Mesenchymal stem cell (in vitro differentiated cells and primary cell): ENCODE data around the gene SRGAP1.

Source experiments
- DNase-seq: peaks from one replicate; pipeline ENCODE4 v3.0.0-alpha.2; 2013
- H2AFZ ChIP-seq: one replicate; pipeline ENCODE4 v1.6.1; 2013; ENCODE audit warnings: low read depth, mild to moderate bottlenecking, control low read depth, inconsistent platforms, low read length, moderate library complexity
- H2AK5ac ChIP-seq: 2 replicates; pipeline ENCODE4 v1.6.1; 2013; ENCODE audit warnings: low read length, moderate library complexity, mild to moderate bottlenecking, inconsistent platforms; ENCODE audit not compliant: severe bottlenecking
- H2BK120ac ChIP-seq: one replicate; pipeline ENCODE4 v1.6.1; 2013; ENCODE audit warnings: low read depth, mild to moderate bottlenecking, inconsistent platforms, low read length, moderate library complexity
- H2BK12ac ChIP-seq, 2 experiments: one replicate each; pipeline ENCODE4 v1.6.1; 2013; ENCODE audit warnings: inconsistent platforms in 2 of 2, low read length in 2 of 2, mild to moderate bottlenecking in 2 of 2, moderate library complexity in 2 of 2, control low read depth in 1 of 2
- H2BK15ac ChIP-seq: one replicate; pipeline ENCODE4 v1.6.1; 2013; ENCODE audit warnings: mild to moderate bottlenecking, low read depth, inconsistent platforms; ENCODE audit not compliant: poor library complexity, severe bottlenecking
- H2BK5ac ChIP-seq: 2 replicates; pipeline ENCODE4 v1.6.1; 2013; ENCODE audit warnings: low read depth, mild to moderate bottlenecking, low read length, control low read depth, inconsistent platforms; ENCODE audit not compliant: poor library complexity, severe bottlenecking
- H3K14ac ChIP-seq, 2 experiments: one replicate each; pipeline ENCODE4 v1.6.1; 2013; ENCODE audit warnings: inconsistent platforms in 2 of 2, low read length in 2 of 2, control low read depth in 1 of 2, mild to moderate bottlenecking in 1 of 2, moderate library complexity in 1 of 2
- H3K18ac ChIP-seq, 2 experiments: one replicate each; pipeline ENCODE4 v1.6.1; 2013; ENCODE audit warnings: inconsistent platforms in 2 of 2, low read length in 2 of 2, control low read depth in 1 of 2, low read depth in 1 of 2, mild to moderate bottlenecking in 1 of 2
- H3K23ac ChIP-seq, 2 experiments: one replicate each; pipeline ENCODE4 v1.6.1; 2013; ENCODE audit warnings: inconsistent platforms in 2 of 2, low read length in 2 of 2, mild to moderate bottlenecking in 2 of 2, moderate library complexity in 2 of 2, control low read depth in 1 of 2
- H3K27ac ChIP-seq: 2 replicates; pipeline ENCODE4 v1.5.1; 2013; ENCODE audit warnings: mild to moderate bottlenecking, moderate library complexity, low read length, control low read depth, inconsistent platforms; ENCODE audit not compliant: poor library complexity, severe bottlenecking
- H3K27me3 ChIP-seq, 2 experiments: 2 replicates each; pipeline versions ENCODE4 v1.6.1 to v1.7.0; 2013; ENCODE audit warnings: low read length in 2 of 2, mild to moderate bottlenecking in 2 of 2, moderate library complexity in 2 of 2, control low read depth in 1 of 2, inconsistent platforms in 1 of 2; ENCODE audit not compliant: control insufficient read depth in 1 of 2, insufficient read depth in 1 of 2
- H3K36me3 ChIP-seq, 2 experiments: 2 replicates each; pipeline versions ENCODE4 v1.6.1 to v1.7.0; 2013; ENCODE audit warnings: low read length in 2 of 2, control low read depth in 1 of 2, inconsistent platforms in 1 of 2, low read depth in 1 of 2, mild to moderate bottlenecking in 1 of 2; ENCODE audit not compliant: insufficient read depth in 2 of 2, control insufficient read depth in 1 of 2
- H3K4ac ChIP-seq, 2 experiments: one replicate each; pipeline ENCODE4 v1.6.1; 2013; ENCODE audit warnings: inconsistent platforms in 2 of 2, low read length in 2 of 2, mild to moderate bottlenecking in 2 of 2, moderate library complexity in 2 of 2, control low read depth in 1 of 2, low read depth in 1 of 2
- H3K4me1 ChIP-seq: 2 replicates; pipeline ENCODE4 v1.6.1; 2013; ENCODE audit warnings: low read depth, low read length, control low read depth; ENCODE audit not compliant: control insufficient read depth, insufficient read depth
- H3K4me2 ChIP-seq: 2 replicates; pipeline ENCODE4 v1.6.1; 2013; ENCODE audit warnings: low read length, mild to moderate bottlenecking, inconsistent platforms; ENCODE audit not compliant: poor library complexity, severe bottlenecking
- H3K4me3 ChIP-seq, 2 experiments: 2 replicates each; pipeline versions ENCODE4 v1.5.1 to v1.7.0; 2013; ENCODE audit warnings: low read length in 2 of 2, mild to moderate bottlenecking in 2 of 2, control low read depth in 1 of 2, low read depth in 1 of 2; ENCODE audit not compliant: insufficient read depth in 1 of 2
- H3K79me1 ChIP-seq: replicated peaks from 2 replicates; pipeline ENCODE4 v1.6.1; 2013; ENCODE audit warnings: mild to moderate bottlenecking, control low read depth, low read length, inconsistent platforms; ENCODE audit not compliant: poor library complexity, severe bottlenecking
- H3K9ac ChIP-seq: 2 replicates; pipeline ENCODE4 v1.7.0; 2013; ENCODE audit warnings: mild to moderate bottlenecking, low read length, moderate library complexity
- H3K9me3 ChIP-seq: 2 replicates; pipeline ENCODE4 v1.7.0; 2013; ENCODE audit warnings: mild to moderate bottlenecking, low read length; ENCODE audit not compliant: control insufficient read depth
- H4K8ac ChIP-seq: one replicate; pipeline ENCODE4 v1.6.1; 2013; ENCODE audit warnings: inconsistent platforms, mild to moderate bottlenecking, low read length, moderate library complexity
- H4K91ac ChIP-seq: one replicate; pipeline ENCODE4 v1.6.1; 2013; ENCODE audit warnings: mild to moderate bottlenecking, low read length, inconsistent platforms
- WGBS: methylation state at CpG from one replicate; pipeline ENCODE4 v1.1.7; 2013; ENCODE audit warnings: mixed read lengths; 5-methylcytosine and 5-hydroxymethylcytosine counted together

The SRGAP1 gene

GRCh38 chr12:63996556-63996955 is 152.1 kb downstream of the SRGAP1 start:
- H2BK15ac ChIP-seq, result no peak overlapping the region
- H3K9me3 ChIP-seq, result no peaks in the 10 kb centered on the region
- peaks cover 21% of the 10 kb centered on the region for H3K79me1 ChIP-seq
- H2BK120ac ChIP-seq, result no peak overlapping the region
- no peak overlapping the region for H3K18ac ChIP-seq
- H3K14ac ChIP-seq, result no peak overlapping the region
- WGBS, result no CpG with 5 or more reads among the region's 1 CpG
- no peak overlapping the region for H2BK12ac ChIP-seq
- H3K4me3 ChIP-seq, result no peak overlapping the region
- no peak overlapping the region for H3K27ac ChIP-seq
- no peak overlapping the region for H4K91ac ChIP-seq
- no peak overlapping the region for H4K8ac ChIP-seq
- H2AFZ ChIP-seq, result no peak overlapping the region
- no peak overlapping the region for H2AK5ac ChIP-seq
- H3K4me2 ChIP-seq, result no peak overlapping the region
- no peak overlapping the region for H3K9ac ChIP-seq
- no peak overlapping the region for H2BK5ac ChIP-seq
- H3K27me3 ChIP-seq, result no peaks in the 10 kb centered on the region
- H3K4ac ChIP-seq, result no peak overlapping the region
- H3K23ac ChIP-seq, result no peak overlapping the region
- H3K4me1 ChIP-seq, result peaks cover 11% of the 10 kb centered on the region
- DNase-seq, result no peak
- peaks cover 0 to 81% of the 10 kb centered on the region in 2 experiments for H3K36me3 ChIP-seq

- Histone ChIP-seq H3K14ac (no peak overlapping the region), H3K4me1 (peaks cover 11% of the 10 kb centered on the region), H3K4me3 (no peak overlapping the region), H3K27ac (no peak overlapping the region), H3K36me3 (peaks cover 0 to 81% of the 10 kb centered on the region in 2 experiments), H3K79me1 (peaks cover 25% of the 10 kb centered on the region), H3K9ac (no peak overlapping the region), H2BK15ac (no peak overlapping the region), H3K4ac (no peak overlapping the region), H2BK120ac (no peak overlapping the region), H3K9me3 (no peaks in the 10 kb centered on the region), H3K27me3 (no peaks in the 10 kb centered on the region), H3K18ac (no peak overlapping the region), H3K4me2 (no peak overlapping the region), H4K91ac (no peak overlapping the region), H2AFZ (no peak overlapping the region), H3K23ac (no peak overlapping the region), H4K8ac (no peak overlapping the region), H2AK5ac (no peak overlapping the region), H2BK12ac (no peak overlapping the region), H2BK5ac (no peak overlapping the region)
- no CpG with 5 or more reads among the region's 1 CpG for WGBS
- no peak for DNase-seq
Measured at GRCh38 chr12:63997198-63997597, 152.7 kb downstream of the SRGAP1 start.

- Histone ChIP-seq H2AK5ac (no peak overlapping the region), H2AFZ (no peak overlapping the region), H3K4me2 (no peak overlapping the region), H3K23ac (no peak overlapping the region), H2BK12ac (no peak overlapping the region), H4K91ac (no peak overlapping the region), H3K4me1 (peaks cover 7% of the 10 kb centered on the region), H3K79me1 (peaks cover 26% of the 10 kb centered on the region), H4K8ac (no peak overlapping the region), H3K9ac (no peak overlapping the region), H2BK5ac (no peak overlapping the region), H3K27ac (no peak overlapping the region), H3K36me3 (peaks cover 0 to 76% of the 10 kb centered on the region in 2 experiments), H3K4ac (no peak overlapping the region), H3K9me3 (peaks cover 4% of the 10 kb centered on the region), H3K4me3 (no peak overlapping the region), H3K18ac (no peak overlapping the region), H3K27me3 (no peaks in the 10 kb centered on the region), H2BK15ac (no peak overlapping the region), H3K14ac (no peak overlapping the region), H2BK120ac (no peak overlapping the region)
- DNase-seq, result no peak
Measured at GRCh38 chr12:63998584-63998983, 154.1 kb downstream of the SRGAP1 start.

GRCh38 chr12:63999853-64000252 is 155.4 kb downstream of the SRGAP1 start:
- no peak overlapping the region for H4K8ac ChIP-seq
- H3K23ac ChIP-seq, result no peak overlapping the region
- peak overlapping the region in 1 of 2 experiments; percentile 44 for H3K18ac ChIP-seq
- no peak overlapping the region for H3K9ac ChIP-seq
- H2BK120ac ChIP-seq, result no peak overlapping the region
- H4K91ac ChIP-seq, result no peak overlapping the region
- no peak overlapping the region for H2AFZ ChIP-seq
- H3K4me2 ChIP-seq, result no peak overlapping the region
- no peak overlapping the region for H3K4ac ChIP-seq
- H2BK15ac ChIP-seq, result no peak overlapping the region
- no peak for DNase-seq
- no peak overlapping the region for H3K4me3 ChIP-seq
- peaks cover 4% of the 10 kb centered on the region for H3K9me3 ChIP-seq
- no peak overlapping the region for H2BK5ac ChIP-seq
- WGBS, result 98% methylated on average over 3 of the region's 3 CpGs
- peaks cover 23% of the 10 kb centered on the region for H3K79me1 ChIP-seq
- peaks cover 3 to 81% of the 10 kb centered on the region in 2 experiments for H3K36me3 ChIP-seq
- no peak overlapping the region for H2BK12ac ChIP-seq
- H3K27me3 ChIP-seq, result no peaks in the 10 kb centered on the region
- H3K4me1 ChIP-seq, result peaks cover 3% of the 10 kb centered on the region
- H3K14ac ChIP-seq, result no peak overlapping the region
- H3K27ac ChIP-seq, result no peak overlapping the region
- peak overlapping the region; percentile 3 for H2AK5ac ChIP-seq
